Inferior parietal cortex (tissue), 1 donor: ENCODE measurements around the gene DPY19L3.
A peak's percentile ranks its signal among the peaks of the same experiment; 100 is the strongest.
"Not testable (repeated sequence)": the region's sequence is repeated elsewhere in the genome, so short reads cannot be mapped to it uniquely, and the experiment has no call there.

Experiments used
- DNase-seq: peaks from one replicate; pipeline ENCODE4 v3.0.0-alpha.2; 2016; ENCODE audit errors: extremely low spot score

DPY19L3 gene

GRCh38 chr19:32405431-32406160 is at the start of gene DPY19L3:
TSS of gene DPY19L3 (plus strand) at chr19:32405770. CDS start at chr19:32408254, 2,484 bp downstream.
- DNase-seq = peak; percentile 94

DNA sequence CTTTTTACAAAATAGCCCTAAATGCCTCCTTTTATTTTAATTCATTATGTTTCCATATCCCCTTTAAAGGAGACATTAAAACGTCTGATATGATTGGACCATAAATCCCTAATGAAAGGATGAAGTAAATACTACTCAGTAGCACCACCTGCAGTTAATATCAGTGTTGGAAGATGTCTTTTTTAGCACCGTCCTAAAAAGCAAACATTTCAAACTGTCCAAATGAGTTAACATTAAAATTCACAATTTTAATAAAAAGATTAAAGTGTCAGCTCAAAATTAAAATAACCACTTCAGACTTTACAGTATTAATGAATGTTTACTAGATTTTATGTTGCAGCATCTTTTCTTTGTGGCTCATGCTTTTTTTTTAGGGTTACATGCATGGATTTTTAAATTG is 47.9 kb upstream of the DPY19L3 start:
- DNase-seq = no peak

GRCh38 chr19:32358321-32358720 is 47.2 kb upstream of the DPY19L3 start:
- DNase-seq = no peak

GRCh38 chr19:32359581-32359980 is 46.0 kb upstream of the DPY19L3 start:
- DNase-seq = no peak

- DNase-seq = no peak
Measured at GRCh38 chr19:32361574-32362317, 43.8 kb upstream of the DPY19L3 start.

DNA sequence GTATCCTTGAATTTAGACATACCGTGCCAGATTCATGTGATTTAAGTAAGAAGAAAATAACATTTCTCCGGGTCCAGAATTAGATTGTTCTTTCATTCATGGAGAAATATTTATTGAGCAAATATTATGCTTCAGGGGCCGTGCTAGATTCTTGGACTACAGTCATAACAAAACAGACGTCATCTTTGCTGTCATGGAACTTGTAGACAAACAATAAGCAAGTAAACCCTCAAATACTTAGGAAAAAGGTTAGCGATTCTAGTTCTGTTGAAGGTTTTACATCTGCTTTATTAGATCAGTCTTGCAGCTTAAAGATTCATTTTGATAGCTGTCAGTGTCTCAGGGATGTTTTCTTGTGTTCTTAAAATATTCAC is 43.3 kb upstream of the DPY19L3 start:
- no peak for DNase-seq

DNA sequence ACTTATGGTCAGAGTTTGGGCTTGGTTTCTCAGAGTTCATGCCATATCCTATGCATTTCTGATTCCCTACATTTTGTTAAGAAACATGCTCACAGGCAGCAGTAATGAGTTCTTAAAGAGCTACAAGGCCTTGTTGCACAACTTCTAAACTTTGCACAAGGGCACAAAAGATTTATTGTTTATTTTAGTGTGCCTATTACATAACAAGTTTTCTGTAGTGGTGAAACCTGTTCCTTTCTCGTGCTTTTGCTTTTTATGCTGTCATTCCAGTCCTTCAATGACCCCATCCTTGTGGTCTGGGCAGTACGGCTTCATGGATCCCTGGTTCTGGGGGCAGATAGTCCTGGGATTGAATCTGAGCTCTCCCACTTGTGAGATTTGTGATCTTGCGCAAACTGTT is 42.4 kb upstream of the DPY19L3 start:
- no peak for DNase-seq

DNA sequence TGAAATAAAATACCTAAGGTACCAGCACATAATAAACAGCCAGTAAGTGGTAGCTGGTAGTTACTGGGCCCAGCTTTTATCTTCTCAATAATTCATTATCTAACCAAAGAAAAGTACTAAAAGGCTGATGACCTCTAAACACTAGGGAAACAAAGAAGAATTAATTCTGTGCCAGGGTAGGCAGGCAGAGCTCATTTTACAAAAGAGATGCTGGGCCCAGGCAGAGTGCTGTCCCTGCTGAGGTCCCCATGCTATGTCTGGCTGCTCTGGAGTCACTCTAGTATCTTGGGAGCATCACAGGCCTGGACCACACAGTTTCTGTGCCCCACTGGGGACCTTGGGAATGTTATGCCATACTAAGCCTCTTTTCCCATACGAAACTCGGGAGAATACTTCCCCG is 41.9 kb upstream of the DPY19L3 start:
- DNase-seq = no peak

DNA sequence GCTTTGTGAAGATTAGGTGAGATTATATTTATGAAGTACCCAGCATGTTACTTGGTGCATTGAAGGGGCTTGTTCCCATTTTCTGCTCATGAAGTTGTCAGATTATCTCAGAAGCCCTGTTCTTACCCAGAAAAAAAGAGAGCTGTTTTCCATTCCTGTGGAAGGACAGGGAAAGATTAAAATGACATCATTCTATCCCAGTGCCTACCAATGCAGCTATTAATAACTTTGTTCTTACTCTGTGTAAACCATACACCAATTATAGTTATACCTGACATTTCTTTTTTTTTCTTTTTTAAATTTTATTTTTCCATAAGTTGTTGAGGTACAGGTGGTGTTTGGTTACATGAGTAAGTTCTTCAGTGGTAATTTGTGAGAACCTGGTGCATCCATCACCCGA is 41.5 kb upstream of the DPY19L3 start:
- no peak for DNase-seq

- DNase-seq = no peak
Measured at GRCh38 chr19:32367063-32367462, 38.5 kb upstream of the DPY19L3 start.

DNA sequence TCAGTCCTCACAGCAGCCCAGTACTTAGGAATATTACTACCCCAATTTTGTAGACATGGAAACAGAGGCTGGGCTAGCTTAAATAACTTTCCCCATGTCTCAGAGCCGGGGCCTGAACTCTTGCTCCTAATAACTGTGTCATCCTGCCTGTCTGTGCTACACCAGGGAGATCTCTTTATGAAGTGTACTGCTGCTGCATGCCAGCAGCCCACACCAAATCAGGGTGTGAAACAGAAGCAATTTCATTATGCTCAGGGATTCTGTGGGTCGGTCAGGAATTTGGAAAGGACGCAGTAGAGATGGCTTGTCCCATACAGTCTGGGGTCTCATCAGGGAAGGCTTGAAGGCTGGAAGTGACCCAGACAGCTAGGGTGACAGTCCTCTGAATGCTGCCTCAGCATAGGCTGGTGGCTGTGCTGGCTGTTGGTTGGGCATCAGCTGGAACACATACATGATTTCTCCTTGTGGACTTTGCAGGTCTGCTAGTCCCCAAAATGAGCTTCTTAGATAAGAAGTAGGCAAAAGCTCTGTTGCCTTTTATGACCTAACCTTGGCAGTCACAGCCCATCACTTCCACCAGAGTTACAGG is 37.5 kb upstream of the DPY19L3 start:
- no peak for DNase-seq

- DNase-seq = no peak
Measured at GRCh38 chr19:32368787-32369186, 36.8 kb upstream of the DPY19L3 start.

DNA sequence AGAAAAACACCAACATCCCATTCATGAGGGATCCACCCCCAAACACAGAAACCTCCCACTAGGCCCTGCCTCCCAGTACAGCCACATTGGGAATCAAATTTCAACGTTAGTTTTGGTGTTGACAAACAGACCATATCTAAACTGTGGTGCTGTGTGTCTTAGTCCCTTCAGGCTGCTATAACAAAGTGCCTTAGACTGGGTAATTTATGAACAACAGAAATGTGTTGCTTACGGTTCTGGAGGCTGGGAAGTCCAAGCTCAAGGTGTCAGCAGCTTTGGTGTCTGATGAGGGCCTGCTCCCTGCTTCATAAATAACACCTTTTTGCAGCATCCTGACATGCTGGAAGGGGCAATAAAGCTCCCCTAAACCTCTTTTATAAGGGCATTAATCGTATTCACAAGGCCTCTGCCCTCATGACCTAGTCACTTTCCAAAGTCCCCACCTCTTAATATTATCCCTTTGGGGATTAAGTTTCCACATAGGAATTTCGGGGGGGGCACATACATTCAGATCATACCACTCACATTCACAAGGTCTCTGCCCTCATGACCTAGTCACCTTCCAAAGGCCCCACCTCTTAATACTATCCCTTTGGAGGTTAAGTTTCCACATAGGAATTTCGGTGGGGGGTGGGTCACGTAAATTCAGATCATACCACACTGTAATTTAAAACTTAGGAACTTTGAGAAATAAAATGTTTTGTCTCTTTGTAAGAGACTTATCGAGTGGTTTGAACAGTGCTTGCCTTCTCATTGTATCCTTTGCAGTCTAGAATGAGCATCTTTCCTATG is 32.6 kb upstream of the DPY19L3 start:
- no peak for DNase-seq

- DNase-seq = peak; percentile 68
Measured at GRCh38 chr19:32373585-32374295, 31.8 kb upstream of the DPY19L3 start.

DNA sequence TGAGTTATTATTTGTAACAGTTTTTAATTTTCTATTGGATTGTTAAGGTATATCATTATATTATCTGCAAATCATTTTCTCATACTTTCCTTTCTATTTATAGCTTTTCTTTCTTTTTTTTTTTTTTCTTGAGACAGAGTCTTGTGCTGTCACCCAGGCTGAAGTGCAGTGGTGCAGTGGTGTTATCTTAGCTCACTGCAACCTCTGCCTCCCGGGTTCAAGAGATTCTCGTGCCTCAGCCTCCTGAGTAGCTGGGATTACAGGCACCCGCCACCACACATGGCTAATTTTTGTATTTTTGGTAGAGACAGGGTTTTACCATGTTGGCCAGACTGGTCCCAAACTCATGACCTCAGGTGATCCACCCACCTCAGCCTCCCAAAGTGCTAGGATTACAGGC is 31.2 kb upstream of the DPY19L3 start:
- not testable (repeated sequence) for DNase-seq

DNA sequence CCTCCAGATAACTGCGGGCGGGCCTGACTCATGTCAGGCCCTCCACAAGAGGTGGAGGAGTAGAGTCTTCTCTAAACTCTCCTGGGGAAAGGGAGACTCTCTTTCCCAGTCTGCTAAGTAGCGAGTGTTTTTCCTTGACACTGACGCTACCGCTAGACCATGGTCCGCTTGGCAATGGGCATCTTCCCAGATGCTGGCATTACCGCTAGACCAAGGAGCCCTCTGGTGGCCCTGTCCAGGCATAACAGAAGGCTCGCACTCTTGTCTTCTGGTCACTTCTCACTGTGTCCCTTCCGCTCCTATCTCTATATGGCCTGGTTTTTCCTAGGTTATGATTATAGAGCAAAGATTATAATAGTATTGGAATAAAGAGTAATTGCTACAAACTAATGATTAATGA is 28.5 kb upstream of the DPY19L3 start:
- DNase-seq = not testable (repeated sequence)

- DNase-seq = no peak
Measured at GRCh38 chr19:32380269-32380668, 25.3 kb upstream of the DPY19L3 start.

- DNase-seq = no peak
Measured at GRCh38 chr19:32387701-32388392, 17.7 kb upstream of the DPY19L3 start.

DNA sequence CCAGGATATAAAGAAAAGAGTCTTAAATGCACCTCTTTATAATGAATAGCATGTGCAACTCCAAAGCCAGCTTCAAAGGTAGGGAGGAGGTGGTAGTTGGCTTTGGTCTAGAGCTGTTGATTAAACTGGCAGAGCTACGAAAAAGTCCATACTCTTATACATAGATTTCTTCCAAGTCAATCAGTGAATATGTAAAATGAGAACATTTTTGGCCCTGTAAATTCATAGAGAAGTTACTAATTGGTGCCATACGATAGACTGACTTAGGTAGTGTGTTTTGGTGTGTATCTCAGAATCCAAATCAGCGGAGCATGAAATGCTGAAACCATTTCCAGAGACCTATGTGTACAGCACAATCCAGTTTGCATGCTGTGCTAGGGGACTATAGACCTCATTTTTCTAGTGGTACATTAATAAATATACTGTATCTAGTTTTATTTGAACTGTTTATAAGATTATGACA is 17.1 kb upstream of the DPY19L3 start:
- DNase-seq = no peak

GRCh38 chr19:32392901-32393300 is 12.7 kb upstream of the DPY19L3 start:
- no peak for DNase-seq
